Smooth muscle cell of trachea (primary cell): ENCODE data around the gene OR8A1. TPM values are rescaled to one million over a fixed set of nuclear protein-coding genes. Genes with fewer than 3 reads are reported as not detected.

Experiments used
- total RNA-seq: library from RNA; depleted of rRNA; stranded (reverse); fragments of >200 nt; gene quantifications from 2 replicates; pipeline ENCODE4 v1.2.1, GENCODE V29; 2014

The OR8A1 gene
- total RNA-seq, result not detected in 2 replicates

DNA sequence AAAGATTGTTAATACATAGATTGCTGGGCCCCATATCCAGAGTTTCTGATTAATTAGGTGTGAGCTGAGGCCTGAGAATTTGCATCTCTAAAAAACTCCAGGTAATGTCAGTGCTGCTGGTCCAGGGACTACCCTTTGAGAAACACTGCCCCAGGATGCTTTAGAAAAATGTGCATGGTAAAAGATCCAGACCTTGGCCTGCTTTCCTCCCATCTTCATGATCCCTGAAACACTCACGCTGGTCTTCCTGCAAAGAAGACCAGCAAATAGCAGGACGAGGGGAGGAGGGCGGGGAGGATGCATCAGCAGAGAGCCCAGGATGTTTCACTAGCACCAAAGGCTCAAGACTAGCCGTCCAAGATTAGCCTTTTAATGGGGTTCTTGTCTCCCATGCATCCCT is at the start of gene OR8A1:
Gene OR8A1 (plus strand): TSS at position 301 of the 400 bp plus-strand sequence. CDS start 123 bp downstream, outside the sequence.

DNA sequence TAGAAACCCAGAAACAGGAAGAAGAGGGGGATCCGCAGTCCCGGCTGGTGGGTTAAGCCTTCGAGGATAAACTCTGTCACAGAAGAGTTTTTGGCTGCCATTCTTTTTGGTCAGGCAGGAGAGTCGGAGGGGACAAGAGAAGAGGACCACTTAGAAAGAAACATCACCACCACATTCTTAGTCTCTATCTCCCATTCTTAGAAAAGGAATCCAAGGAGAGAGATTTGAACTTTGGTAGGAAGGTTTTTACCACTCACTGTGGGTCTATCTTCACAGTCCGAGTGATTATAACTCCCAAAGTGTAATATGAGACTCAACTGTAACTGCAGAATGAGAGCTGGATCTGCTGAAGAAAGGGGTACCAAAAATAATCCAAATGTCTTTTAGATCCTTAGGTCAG is 26.2 kb upstream of the OR8A1 start, which contains the start of gene OR8B12:
Gene OR8B12 (minus strand): TSS at position 101 of the 400 bp plus-strand sequence. CDS start 0 bp downstream, at position 101.

DNA sequence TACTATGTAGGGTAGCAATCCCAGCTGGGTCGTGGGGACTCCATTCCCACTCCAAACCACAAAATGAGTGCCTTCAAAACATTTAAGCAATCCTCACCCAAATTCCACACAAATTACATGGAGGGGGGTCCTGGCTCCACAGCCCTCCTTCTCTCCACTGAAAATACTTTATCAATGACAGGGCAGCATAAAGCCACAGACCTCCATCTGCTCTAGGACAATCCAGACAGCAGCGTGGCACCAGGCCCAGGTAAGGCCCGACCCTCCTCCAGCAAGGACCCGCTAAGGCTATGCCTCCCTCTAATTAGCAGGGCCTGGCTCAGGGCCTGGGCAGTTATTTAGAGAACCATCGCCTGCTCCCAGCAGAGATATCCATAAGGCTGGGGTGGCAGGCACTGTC is 41.3 kb downstream of the OR8A1 start, which contains the start of gene PANX3:
Gene PANX3 (plus strand): TSS at position 365 of the 400 bp plus-strand sequence. CDS start 129 bp downstream, outside the sequence.

Other genes starting within 250 kb of the OR8A1 start
- not detected in 2 replicates for gene OR8D2, start 249.8 kb upstream of the OR8A1 start, total RNA-seq
- not detected in 2 replicates for gene OR8B2, start 185.5 kb upstream of the OR8A1 start, total RNA-seq
- gene OR8B3, start 171.0 kb upstream of the OR8A1 start, total RNA-seq, result not detected in 2 replicates
- not detected in 2 replicates for gene OR8B4, start 145.1 kb upstream of the OR8A1 start, total RNA-seq
- gene OR8B8, start 124.3 kb upstream of the OR8A1 start, total RNA-seq, result not detected in 2 replicates
- gene OR8B12, start 26.3 kb upstream of the OR8A1 start, total RNA-seq, result not detected in 2 replicates
- gene PANX3, start 41.4 kb downstream of the OR8A1 start, total RNA-seq, result not detected in 2 replicates
- 22.8 and 41.5 TPM in 2 replicates for gene TBRG1, start 52.9 kb downstream of the OR8A1 start, total RNA-seq
- gene SIAE, start 103.7 kb downstream of the OR8A1 start, total RNA-seq, result 17.6 and 30.8 TPM in 2 replicates
- gene SPA17, start 103.9 kb downstream of the OR8A1 start, total RNA-seq, result 7.4 and 29.2 TPM in 2 replicates
- 0.50 and 0.58 TPM in 2 replicates for gene NRGN, start 169.9 kb downstream of the OR8A1 start, total RNA-seq
- gene VSIG2, start 182.3 kb downstream of the OR8A1 start, total RNA-seq, result 0.33 TPM in 1 of 2 replicates, not detected in the other
- gene ESAM, start 192.3 kb downstream of the OR8A1 start, total RNA-seq, result 0.44 TPM in 1 of 2 replicates, not detected in the other
- 9.3 and 10.4 TPM in 2 replicates for gene MSANTD2, start 230.4 kb downstream of the OR8A1 start, total RNA-seq